Upper lobe of left lung (tissue), 6 donors: ENCODE measurements around the gene TFB1M. TPM values are rescaled to one million over a fixed set of nuclear protein-coding genes. Genes with fewer than 3 reads are reported as not detected.
"Not testable (repeated sequence)": the region's sequence is repeated elsewhere in the genome, so short reads cannot be mapped to it uniquely, and the experiment has no call there.

Experiments used
- ATAC-seq, 2 donors: fragments of 200-7000 bp; cut with Tn5 transposase; one replicate each; pipeline ENCODE4 v1.9.1; 2022; ENCODE audit warnings: mild to moderate bottlenecking in 2 of 2, moderate library complexity in 2 of 2; ENCODE audit not compliant: low FRiP score in 2 of 2
- DNase-seq, 2 donors: peaks; one replicate each; pipeline ENCODE4 v3.0.0-alpha.2; 2019 to 2020
- H3K27ac ChIP-seq, 4 donors: fragments of 200-600 bp; sonication (generic); one replicate each; pipeline ENCODE4 v1.5.1; 2016 to 2019
- H3K27me3 ChIP-seq, 4 donors: fragments of 200-600 bp; sonication (generic); one replicate each; pipeline ENCODE4 v1.5.1; 2017 to 2019
- H3K36me3 ChIP-seq, 4 donors: fragments of 200-600 bp; sonication (generic); one replicate each; pipeline ENCODE4 v1.5.1; 2016 to 2019
- H3K4me1 ChIP-seq, 4 donors: fragments of 200-600 bp; sonication (generic); one replicate each; pipeline ENCODE4 v1.5.1; 2018 to 2019
- H3K4me3 ChIP-seq, 4 donors: fragments of 200-600 bp; sonication (generic); one replicate each; pipeline ENCODE4 v1.5.1; 2017 to 2019; ENCODE audit warnings: mild to moderate bottlenecking in 2 of 4, moderate library complexity in 1 of 4
- H3K9me3 ChIP-seq, 4 donors: fragments of 200-600 bp; sonication (generic); one replicate each; pipeline ENCODE4 v1.5.1; 2018 to 2019
- EP300 ChIP-seq, 4 donors: sonication (generic); formaldehyde crosslinking; IDR thresholded peaks; one replicate each; pipeline ENCODE4 v1.5.1; 2017; ENCODE audit warnings: antibody characterized with exemption in 4 of 4, control low read depth in 2 of 4
- POLR2A ChIP-seq, 4 donors: fragments of 450-650 bp; IDR thresholded peaks; one replicate each; pipeline ENCODE4 v1.5.1; 2016 to 2017; ENCODE audit warnings: antibody characterized with exemption in 4 of 4, mild to moderate bottlenecking in 2 of 4
- POLR2AphosphoS5 ChIP-seq, 2 donors: sonication (generic); formaldehyde crosslinking; IDR thresholded peaks; one replicate each; pipeline ENCODE4 v1.5.1; 2017; ENCODE audit warnings: antibody characterized with exemption in 2 of 2
- WGBS, 2 donors: methylation state at CpG; one replicate each; pipeline ENCODE4 v1.1.5; 2017 to 2018; 5-methylcytosine and 5-hydroxymethylcytosine counted together
- total RNA-seq, 6 donors: library from RNA; depleted of rRNA in 4 of 6; stranded (reverse); fragments of >200 nt in 4 of 6; gene quantifications; one replicate each; pipeline versions ENCODE4 v1.1.0 to v1.2.1, GENCODE V29; 2016 to 2021
- TF ChIP-seq, protein P1 (sequence below), 6 experiments: fragments of 450-650 bp in 4 of 6; fragments of 200-600 bp in 2 of 6; sonication (generic) in 2 of 6; IDR thresholded peaks; one replicate each; pipeline ENCODE4 v1.5.1; 2016 to 2019; ENCODE audit warnings: antibody characterized with exemption in 6 of 6
- donor health status: DM: no; HTN: no; CAD: no; lungs with moderate emphysema.
- donor health status: DM: no; HTN: yes; CAD: no; lungs with severe emphysema.

The TFB1M gene
- total RNA-seq, 6 donors from 2014 or later: 4.2 to 19.6 (median 15.0) TPM

DNA sequence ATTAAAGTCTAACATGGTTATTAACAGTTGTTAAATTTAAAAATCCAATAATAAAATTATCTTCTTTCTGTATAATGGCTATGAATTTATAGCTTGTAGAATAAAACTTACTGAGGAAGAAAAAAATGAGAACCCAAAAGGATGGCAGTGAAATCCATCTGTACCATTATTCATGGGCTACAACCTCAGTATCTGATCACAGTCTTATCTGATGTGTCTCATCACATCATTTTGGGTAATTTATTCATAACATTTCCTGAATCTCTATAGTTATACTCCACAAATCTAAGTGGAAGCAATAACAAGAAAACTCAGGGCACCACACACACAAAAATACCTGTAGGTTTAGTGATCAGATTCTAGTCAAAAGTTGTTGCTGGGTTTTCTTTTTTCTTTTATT, 43.1 kb downstream of the TFB1M start:
- no peaks in the 10 kb centered on the region for H3K27me3 ChIP-seq
- TF ChIP-seq, protein P1, sequence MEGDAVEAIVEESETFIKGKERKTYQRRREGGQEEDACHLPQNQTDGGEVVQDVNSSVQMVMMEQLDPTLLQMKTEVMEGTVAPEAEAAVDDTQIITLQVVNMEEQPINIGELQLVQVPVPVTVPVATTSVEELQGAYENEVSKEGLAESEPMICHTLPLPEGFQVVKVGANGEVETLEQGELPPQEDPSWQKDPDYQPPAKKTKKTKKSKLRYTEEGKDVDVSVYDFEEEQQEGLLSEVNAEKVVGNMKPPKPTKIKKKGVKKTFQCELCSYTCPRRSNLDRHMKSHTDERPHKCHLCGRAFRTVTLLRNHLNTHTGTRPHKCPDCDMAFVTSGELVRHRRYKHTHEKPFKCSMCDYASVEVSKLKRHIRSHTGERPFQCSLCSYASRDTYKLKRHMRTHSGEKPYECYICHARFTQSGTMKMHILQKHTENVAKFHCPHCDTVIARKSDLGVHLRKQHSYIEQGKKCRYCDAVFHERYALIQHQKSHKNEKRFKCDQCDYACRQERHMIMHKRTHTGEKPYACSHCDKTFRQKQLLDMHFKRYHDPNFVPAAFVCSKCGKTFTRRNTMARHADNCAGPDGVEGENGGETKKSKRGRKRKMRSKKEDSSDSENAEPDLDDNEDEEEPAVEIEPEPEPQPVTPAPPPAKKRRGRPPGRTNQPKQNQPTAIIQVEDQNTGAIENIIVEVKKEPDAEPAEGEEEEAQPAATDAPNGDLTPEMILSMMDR (IDR thresholded peaks at IDR 0.05): no peak
- TF ChIP-seq EP300 (IDR thresholded peaks at IDR 0.05) (no peak), POLR2A (IDR thresholded peaks at IDR 0.05) (no peak), POLR2AphosphoS5 (IDR thresholded peaks at IDR 0.05) (no peak)
- no peak overlapping the region for H3K4me3 ChIP-seq
- peaks cover 0 to 4% (median 1%) of the 10 kb centered on the region in 4 donors for H3K4me1 ChIP-seq
- DNase-seq (no peak), ATAC-seq (no peak)
- H3K9me3 ChIP-seq: no peaks in the 10 kb centered on the region
- no peak overlapping the region for H3K27ac ChIP-seq
- H3K36me3 ChIP-seq: peaks cover 0 to 3% (median 0%) of the 10 kb centered on the region in 4 donors

DNA sequence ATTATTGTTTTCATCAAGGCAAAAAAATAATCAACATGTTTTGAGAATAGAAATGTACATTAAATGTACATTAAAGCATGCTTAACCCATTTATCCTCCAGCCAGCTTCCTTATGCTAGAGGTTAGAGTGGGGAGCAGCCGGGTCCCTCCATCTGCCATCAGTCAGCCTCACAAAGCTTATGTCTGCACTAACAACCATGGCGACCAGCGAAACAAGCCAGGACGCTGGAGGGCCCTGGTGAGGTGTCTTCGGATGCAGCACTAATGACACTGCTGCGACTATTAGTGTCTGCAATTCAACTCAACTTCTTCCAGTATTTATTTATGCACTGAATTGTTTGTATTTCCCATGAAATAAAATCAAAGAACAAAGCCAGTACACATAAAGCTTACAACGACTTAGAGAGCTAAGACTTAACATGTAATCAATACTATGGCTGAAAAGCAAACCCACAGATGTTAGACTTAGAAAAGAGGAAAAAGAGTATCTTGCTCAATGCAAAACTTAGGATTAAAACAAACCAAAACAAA, 43.7 kb downstream of the TFB1M start:
- H3K27ac ChIP-seq: no peak overlapping the region
- WGBS, 2 donors: 82 to 85% methylated on average over 7 of the region's 7 CpGs
- TF ChIP-seq, protein P1 (IDR thresholded peaks at IDR 0.05): no peak
- TF ChIP-seq POLR2AphosphoS5 (IDR thresholded peaks at IDR 0.05) (no peak), EP300 (IDR thresholded peaks at IDR 0.05) (no peak), POLR2A (IDR thresholded peaks at IDR 0.05) (no peak)

DNA sequence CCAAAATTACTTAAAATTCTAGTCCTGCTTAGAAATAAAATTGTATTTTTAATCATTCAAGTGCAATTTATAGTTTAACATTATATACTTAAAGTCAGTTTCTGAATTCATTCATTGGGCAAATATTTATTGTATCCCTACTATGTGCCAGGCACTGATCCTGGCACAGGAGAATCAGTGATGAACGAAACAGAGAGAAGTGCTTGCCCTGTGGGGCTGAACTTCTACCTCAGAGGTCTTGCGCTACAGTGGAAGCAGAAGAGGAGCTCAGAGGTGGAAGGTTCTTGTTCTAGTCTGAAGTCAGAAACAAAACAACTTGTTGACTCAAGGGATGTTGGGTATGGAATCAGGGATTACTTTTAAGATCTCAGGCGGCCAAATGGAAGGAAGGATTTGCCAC, 44.5 kb downstream of the TFB1M start:
- no peak for ATAC-seq

More for the DNA sequence above, 43.7 kb downstream of the TFB1M start:
- no peaks in the 10 kb centered on the region for H3K27me3 ChIP-seq
- DNase-seq (no peak), ATAC-seq (no peak)
- no peaks in the 10 kb centered on the region for H3K9me3 ChIP-seq
- no peak overlapping the region for H3K4me3 ChIP-seq
- peaks cover 0 to 4% (median 1%) of the 10 kb centered on the region in 4 donors for H3K4me1 ChIP-seq
- H3K36me3 ChIP-seq: peaks cover 0 to 3% (median 0%) of the 10 kb centered on the region in 4 donors

DNA sequence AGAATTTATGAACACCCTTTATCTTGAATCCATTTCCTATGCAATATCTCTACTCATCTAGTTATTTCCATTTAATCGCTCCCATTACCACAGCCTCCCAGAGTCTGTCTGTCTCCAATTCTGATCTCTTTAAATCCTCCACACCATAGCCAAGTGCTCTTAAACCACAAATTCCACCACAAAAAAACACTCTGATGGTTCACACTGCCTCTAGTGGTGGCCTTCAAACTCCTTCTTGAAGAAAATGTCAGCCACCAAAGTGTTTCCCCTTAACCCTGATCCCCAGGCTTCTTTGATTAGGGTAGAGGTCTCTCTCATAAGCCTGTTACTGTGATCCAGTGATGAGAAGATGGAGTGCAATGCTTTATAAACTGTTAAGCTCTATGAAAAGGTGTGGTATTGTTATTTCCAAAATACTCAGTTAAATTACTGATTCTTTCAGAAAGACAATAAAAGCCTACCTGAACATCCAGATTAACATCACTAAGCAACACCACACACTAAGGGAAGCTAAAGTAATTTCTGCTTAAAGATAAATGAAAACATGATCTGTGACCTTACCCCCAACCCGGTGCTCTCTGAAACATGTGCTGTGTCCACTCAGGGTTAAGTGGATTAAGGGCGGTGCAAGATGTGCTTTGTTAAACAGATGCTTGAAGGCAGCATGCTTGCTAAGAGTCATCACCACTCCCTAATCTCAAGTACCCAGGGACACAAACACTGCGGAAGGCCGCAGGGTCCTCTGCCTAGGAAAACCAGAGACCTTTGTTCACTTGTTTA, 46.0 kb downstream of the TFB1M start:
- not testable (repeated sequence) for H3K4me3 ChIP-seq, H3K4me1 ChIP-seq, H3K9me3 ChIP-seq, H3K27ac ChIP-seq, H3K36me3 ChIP-seq, H3K27me3 ChIP-seq, DNase-seq, ATAC-seq
- TF ChIP-seq, protein P1 (IDR thresholded peaks at IDR 0.05): peak in 3 of 6 experiments; percentile 16
- 76 to 80% methylated on average over 3 to 5 of the region's 5 CpGs for WGBS, 2 donors

More for the DNA sequence above, 44.5 kb downstream of the TFB1M start:
- no peaks in the 10 kb centered on the region for H3K9me3 ChIP-seq
- WGBS, 2 donors: 79 to 97% methylated on average over 3 of the region's 3 CpGs
- no peak overlapping the region for H3K4me3 ChIP-seq
- TF ChIP-seq POLR2A (IDR thresholded peaks at IDR 0.05): no peak
- TF ChIP-seq EP300 (IDR thresholded peaks at IDR 0.05): no peak
- TF ChIP-seq, protein P1 (IDR thresholded peaks at IDR 0.05): no peak
- H3K27ac ChIP-seq: no peak overlapping the region
- no peaks in the 10 kb centered on the region for H3K36me3 ChIP-seq
- H3K4me1 ChIP-seq: peaks cover 0 to 4% (median 1%) of the 10 kb centered on the region in 4 donors
- H3K27me3 ChIP-seq: no peaks in the 10 kb centered on the region
- DNase-seq: no peak

DNA sequence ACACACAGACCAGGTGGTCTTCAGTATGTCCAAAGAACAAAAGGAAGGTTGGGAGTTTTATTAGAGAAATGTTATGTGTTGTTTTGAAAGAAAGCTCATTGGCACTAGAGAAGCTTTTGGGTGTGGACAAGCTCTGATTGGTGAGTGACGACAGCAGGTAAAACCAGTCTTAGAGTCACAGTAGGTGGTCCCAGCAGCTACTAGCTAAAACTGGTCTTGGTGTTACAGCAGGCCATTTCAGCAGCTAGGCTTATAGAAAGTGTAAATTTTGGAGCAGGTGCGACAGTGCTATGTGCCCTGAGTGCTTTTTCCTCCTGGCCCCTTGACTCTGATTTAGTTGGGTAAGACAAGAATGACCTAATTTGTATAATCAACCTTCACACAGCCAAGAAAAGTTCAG, 46.9 kb downstream of the TFB1M start:
- Histone ChIP-seq H3K4me3 (no peak overlapping the region), H3K27me3 (no peaks in the 10 kb centered on the region), H3K27ac (no peak overlapping the region), H3K9me3 (no peaks in the 10 kb centered on the region), H3K36me3 (no peaks in the 10 kb centered on the region), H3K4me1 (peaks cover 0 to 4% (median 0%) of the 10 kb centered on the region in 4 donors)
- ATAC-seq (no peak), DNase-seq (no peak)
- TF ChIP-seq POLR2AphosphoS5 (IDR thresholded peaks at IDR 0.05) (no peak), POLR2A (IDR thresholded peaks at IDR 0.05) (no peak), EP300 (IDR thresholded peaks at IDR 0.05) (no peak)
- TF ChIP-seq, protein P1 (IDR thresholded peaks at IDR 0.05): no peak
- WGBS, 2 donors: 93 to 98% methylated on average over 2 of the region's 2 CpGs
